Karpas-422 (cell line): ENCODE results near the gene PREX1. TPM values are rescaled to one million over a fixed set of nuclear protein-coding genes. Genes with fewer than 3 reads are reported as not detected.

Experiments
- DNase-seq: peaks from one replicate; pipeline ENCODE4 v3.0.0-alpha.2; 2015
- H2AFZ ChIP-seq: fragments of 200-600 bp; sonication (generic); 2 replicates; pipeline ENCODE4 v1.6.1; 2014; ENCODE audit warnings: antibody characterized with exemption, low read length, mixed read lengths
- H3K27ac ChIP-seq: fragments of 200-600 bp; sonication (generic); 2 replicates; pipeline ENCODE4 v1.5.1; 2014; ENCODE audit warnings: mild to moderate bottlenecking, low read length, moderate library complexity
- H3K27me3 ChIP-seq: fragments of 200-600 bp; sonication (generic); 2 replicates; pipeline ENCODE4 v1.6.1; 2014; ENCODE audit warnings: low read length, mixed read lengths
- H3K36me3 ChIP-seq: fragments of 200-600 bp; sonication (generic); 2 replicates; pipeline ENCODE4 v1.6.1; 2014; ENCODE audit warnings: low read length, mixed read lengths; ENCODE audit not compliant: insufficient read depth
- H3K4me1 ChIP-seq: fragments of 200-600 bp; sonication (generic); 2 replicates; pipeline ENCODE4 v1.6.1; 2014; ENCODE audit warnings: mild to moderate bottlenecking, low read length, mixed read lengths
- H3K4me2 ChIP-seq: fragments of 200-600 bp; sonication (generic); 2 replicates; pipeline ENCODE4 v1.6.1; 2014; ENCODE audit warnings: low read length, low read depth, mild to moderate bottlenecking; ENCODE audit not compliant: poor library complexity, severe bottlenecking
- H3K4me3 ChIP-seq: fragments of 200-600 bp; sonication (generic); 2 replicates; pipeline ENCODE4 v1.5.1; 2014; ENCODE audit warnings: mild to moderate bottlenecking, antibody characterized with exemption, low read length, mixed read lengths
- H3K79me2 ChIP-seq: fragments of 200-600 bp; sonication (generic); 2 replicates; pipeline ENCODE4 v1.6.1; 2014; ENCODE audit warnings: mild to moderate bottlenecking, low read length, mixed read lengths
- H3K9ac ChIP-seq: fragments of 200-600 bp; sonication (generic); 2 replicates; pipeline ENCODE4 v1.6.0; 2014; ENCODE audit warnings: low read length
- H3K9me2 ChIP-seq: fragments of 200-600 bp; sonication (generic), shearing (Covaris generic); replicated peaks from 2 replicates; pipeline ENCODE4 v1.6.0; 2014; ENCODE audit warnings: mild to moderate bottlenecking, low read length, moderate library complexity; ENCODE audit not compliant: insufficient read depth
- H3K9me3 ChIP-seq: fragments of 300-700, 200-600 bp; sonication (generic); 2 replicates; pipeline ENCODE4 v1.6.1; 2014; ENCODE audit warnings: low read length, mixed read lengths
- H4K20me1 ChIP-seq: fragments of 200-600 bp; sonication (generic); 2 replicates; pipeline ENCODE4 v1.6.1; 2014; ENCODE audit warnings: mild to moderate bottlenecking, antibody characterized with exemption, low read length, low read depth; ENCODE audit not compliant: insufficient read depth
- total RNA-seq: library from RNA; depleted of rRNA; stranded (reverse); fragments of >200 nt; shearing (Covaris generic); gene quantifications from 2 replicates; pipeline ENCODE4 v1.2.3, GENCODE V29; 2014; ENCODE audit warnings: low replicate concordance

The PREX1 gene
- total RNA-seq, 1 experiment from 2014 or later: not detected

GRCh38 chr20:48785256-48785655, 42.5 kb downstream of the PREX1 start:
- no peak overlapping the region for H3K4me2 ChIP-seq
- H3K9me3 ChIP-seq: no peaks in the 10 kb centered on the region
- H3K4me3 ChIP-seq: no peak overlapping the region
- H3K36me3 ChIP-seq: no peaks in the 10 kb centered on the region
- H3K79me2 ChIP-seq: no peaks in the 10 kb centered on the region
- no peaks in the 10 kb centered on the region for H4K20me1 ChIP-seq
- no peaks in the 10 kb centered on the region for H3K27me3 ChIP-seq
- H3K9ac ChIP-seq: no peak overlapping the region
- DNase-seq: no peak
- H3K4me1 ChIP-seq: peaks cover 14% of the 10 kb centered on the region
- no peak overlapping the region for H3K27ac ChIP-seq
- H3K9me2 ChIP-seq: no peaks in the 10 kb centered on the region
- no peak overlapping the region for H2AFZ ChIP-seq

GRCh38 chr20:48784273-48784641, 43.5 kb downstream of the PREX1 start:
- H3K4me1 ChIP-seq: peaks cover 14% of the 10 kb centered on the region
- no peak overlapping the region for H3K27ac ChIP-seq
- H3K4me2 ChIP-seq: no peak overlapping the region
- no peak for DNase-seq
- no peak overlapping the region for H3K9ac ChIP-seq
- no peaks in the 10 kb centered on the region for H4K20me1 ChIP-seq
- no peaks in the 10 kb centered on the region for H3K36me3 ChIP-seq
- no peaks in the 10 kb centered on the region for H3K9me2 ChIP-seq
- no peaks in the 10 kb centered on the region for H3K79me2 ChIP-seq
- no peaks in the 10 kb centered on the region for H3K9me3 ChIP-seq
- H3K4me3 ChIP-seq: no peak overlapping the region
- H3K27me3 ChIP-seq: no peaks in the 10 kb centered on the region
- no peak overlapping the region for H2AFZ ChIP-seq

- no peak overlapping the region for H3K9ac ChIP-seq
- no peaks in the 10 kb centered on the region for H4K20me1 ChIP-seq
- H3K4me1 ChIP-seq: peaks cover 10% of the 10 kb centered on the region
Measured at GRCh38 chr20:48783533-48784272, 44.1 kb downstream of the PREX1 start.

GRCh38 chr20:48782901-48783308, 44.9 kb downstream of the PREX1 start:
- Histone ChIP-seq H3K27ac (no peak overlapping the region), H3K4me3 (no peak overlapping the region), H2AFZ (no peak overlapping the region), H3K79me2 (no peaks in the 10 kb centered on the region), H3K36me3 (no peaks in the 10 kb centered on the region), H3K27me3 (no peaks in the 10 kb centered on the region), H3K4me2 (no peak overlapping the region), H3K9me3 (no peaks in the 10 kb centered on the region), H3K9me2 (no peaks in the 10 kb centered on the region), H4K20me1 (no peaks in the 10 kb centered on the region), H3K9ac (no peak overlapping the region), H3K4me1 (peaks cover 6% of the 10 kb centered on the region)
- no peak for DNase-seq

More at GRCh38 chr20:48783533-48784272, 44.1 kb downstream of the PREX1 start:
- Histone ChIP-seq H3K4me3 (no peak overlapping the region), H3K9me3 (no peaks in the 10 kb centered on the region), H3K27ac (no peak overlapping the region), H2AFZ (no peak overlapping the region), H3K79me2 (no peaks in the 10 kb centered on the region), H3K9me2 (no peaks in the 10 kb centered on the region), H3K36me3 (no peaks in the 10 kb centered on the region), H3K4me2 (no peak overlapping the region), H3K27me3 (no peaks in the 10 kb centered on the region)
- no peak for DNase-seq

- H3K4me2 ChIP-seq: no peak overlapping the region
- DNase-seq: no peak
- no peaks in the 10 kb centered on the region for H3K36me3 ChIP-seq
- no peaks in the 10 kb centered on the region for H3K27me3 ChIP-seq
- H3K9me3 ChIP-seq: no peaks in the 10 kb centered on the region
- H3K4me3 ChIP-seq: no peak overlapping the region
- H4K20me1 ChIP-seq: no peaks in the 10 kb centered on the region
- H2AFZ ChIP-seq: no peak overlapping the region
- H3K9ac ChIP-seq: no peak overlapping the region
- H3K4me1 ChIP-seq: peaks cover 6% of the 10 kb centered on the region
- H3K27ac ChIP-seq: no peak overlapping the region
- H3K79me2 ChIP-seq: no peaks in the 10 kb centered on the region
- no peaks in the 10 kb centered on the region for H3K9me2 ChIP-seq
Measured at GRCh38 chr20:48782053-48782452, 45.7 kb downstream of the PREX1 start.

- H4K20me1 ChIP-seq: no peaks in the 10 kb centered on the region
Measured at GRCh38 chr20:48781634-48782033, 46.2 kb downstream of the PREX1 start.

GRCh38 chr20:48779435-48779834, 48.4 kb downstream of the PREX1 start:
- H3K79me2 ChIP-seq: no peaks in the 10 kb centered on the region
- no peaks in the 10 kb centered on the region for H4K20me1 ChIP-seq
- no peak for DNase-seq
- H3K4me1 ChIP-seq: peaks cover 6% of the 10 kb centered on the region
- no peaks in the 10 kb centered on the region for H3K9me3 ChIP-seq
- no peak overlapping the region for H2AFZ ChIP-seq
- H3K27ac ChIP-seq: no peak overlapping the region
- H3K9me2 ChIP-seq: no peaks in the 10 kb centered on the region
- no peak overlapping the region for H3K4me3 ChIP-seq
- no peaks in the 10 kb centered on the region for H3K36me3 ChIP-seq
- no peak overlapping the region for H3K4me2 ChIP-seq
- no peak overlapping the region for H3K9ac ChIP-seq
- no peaks in the 10 kb centered on the region for H3K27me3 ChIP-seq

More at GRCh38 chr20:48781634-48782033, 46.2 kb downstream of the PREX1 start:
- Histone ChIP-seq H3K4me2 (no peak overlapping the region), H3K79me2 (no peaks in the 10 kb centered on the region), H3K9me3 (no peaks in the 10 kb centered on the region), H3K36me3 (no peaks in the 10 kb centered on the region), H3K4me3 (no peak overlapping the region), H3K9ac (no peak overlapping the region), H3K27ac (no peak overlapping the region), H3K4me1 (peaks cover 6% of the 10 kb centered on the region), H2AFZ (no peak overlapping the region), H3K9me2 (no peaks in the 10 kb centered on the region), H3K27me3 (no peaks in the 10 kb centered on the region)
- DNase-seq: no peak

- Histone ChIP-seq H3K36me3 (no peaks in the 10 kb centered on the region), H3K27me3 (no peaks in the 10 kb centered on the region), H3K4me3 (no peak overlapping the region), H4K20me1 (no peaks in the 10 kb centered on the region), H3K27ac (no peak overlapping the region), H3K9ac (no peak overlapping the region), H3K4me2 (no peak overlapping the region), H3K4me1 (peaks cover 6% of the 10 kb centered on the region), H3K9me2 (no peaks in the 10 kb centered on the region), H2AFZ (no peak overlapping the region), H3K79me2 (no peaks in the 10 kb centered on the region), H3K9me3 (no peaks in the 10 kb centered on the region)
- no peak for DNase-seq
Measured at GRCh38 chr20:48777821-48778220, 50.0 kb downstream of the PREX1 start.
